ENCODE results near the gene PTGFRN. TPM values are rescaled to one million over a fixed set of nuclear protein-coding genes. Genes with fewer than 3 reads are reported as not detected.

The PTGFRN gene
- total and polyA plus RNA-seq, 9 of the 15 experiments (the other 6 are each of a cell fraction or from before 2014, with no cell fraction given), result 17.3 to 33.1 (median 25.7) TPM

DNA sequence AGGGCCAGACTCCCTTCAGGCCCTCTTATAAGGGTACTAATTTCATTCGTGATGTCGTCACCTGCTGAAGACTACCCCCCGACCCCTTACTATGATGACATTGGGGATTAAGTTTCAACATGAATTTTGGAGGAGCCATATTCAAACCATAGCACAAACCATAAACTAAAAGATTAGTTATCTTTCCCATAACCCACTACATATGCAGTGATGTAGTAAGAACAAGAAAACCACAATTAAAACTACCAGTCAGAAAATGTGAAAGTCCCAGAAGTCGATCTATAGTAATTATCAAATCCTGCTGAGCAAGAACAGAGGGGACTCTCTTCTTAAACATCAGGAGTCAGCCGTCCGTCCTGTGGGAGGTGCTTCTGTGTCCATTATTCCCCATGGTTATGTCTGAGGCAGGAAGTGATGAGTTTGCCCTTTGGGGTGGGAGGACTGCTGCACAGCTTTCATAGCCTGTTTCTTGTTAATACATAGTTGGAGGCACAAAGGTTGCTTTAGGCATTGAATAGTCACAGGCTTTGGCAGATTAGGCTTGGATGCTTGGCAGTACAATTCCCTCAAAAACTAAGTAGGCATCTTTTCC lies 35.9 kb upstream of the PTGFRN start:
- Histone ChIP-seq H3K9ac (ENCODE audit: insufficient read depth in 1 of 2, low read depth in 2 of 2, low read length in 2 of 2) (no peak overlapping the region), H3K27me3 (ENCODE audit: control insufficient read depth in 2 of 2, insufficient read depth in 2 of 2, low read length in 2 of 2) (no peaks in the 10 kb centered on the region), H3K27ac (ENCODE audit: extremely low read depth, low read depth, low read length) (no peak overlapping the region; the same call in 2 of the 3 replicates), H3K9me3 (replicated peaks; ENCODE audit: control insufficient read depth, insufficient read depth, low read depth, low read length) (no peaks in the 10 kb centered on the region), H3K4me3 (no peak overlapping the region), H4K20me1 (replicated peaks; ENCODE audit: control insufficient read depth, insufficient read depth, low read length) (no peaks in the 10 kb centered on the region), H3K4me1 (replicated peaks in 1 of 2; ENCODE audit: control insufficient read depth in 2 of 2, insufficient read depth in 2 of 2, low read length in 2 of 2) (peaks cover 14 to 28% of the 10 kb centered on the region in 2 experiments), H3K36me3 (ENCODE audit: control insufficient read depth, insufficient read depth, low read length) (no peaks in the 10 kb centered on the region), H3K79me2 (ENCODE audit: control insufficient read depth, insufficient read depth, low read length) (no peaks in the 10 kb centered on the region), H3K9me1 (ENCODE audit: control insufficient read depth, insufficient read depth, low read length) (no peaks in the 10 kb centered on the region), H3K4me2 (ENCODE audit: insufficient read depth, low read length) (no peak overlapping the region), H2AFZ (ENCODE audit: low read depth, low read length) (peak overlapping the region; percentile 72)
- CTCF ChIA-PET (ENCODE audit: low intra/inter-chr PET ratio), result no interaction called here
- no peak for FAIRE-seq
- POLR2A ChIA-PET, result interaction anchor here (0.6 kb wide), 1 partner anchor 36 kb away, joined by 3 read pairs; no protein-coding TSS in a partner anchor
- in situ Hi-C loops (cut with MboI) (no loop called here), intact Hi-C loops (cut with micrococcal nuclease) (no loop called here)
- peak; percentile 43; the same call in 2 of the 3 replicates for ATAC-seq
- no TSS peak for BruUV-seq (replicated peaks)
- DNase-seq (ENCODE audit: extremely low read depth in 1 of 4, low spot score in 3 of 4), result peak in 2 of 4 experiments; percentile 30 to 37
- TF ChIP-seq C11orf30 (IDR thresholded peaks at IDR 0.05; ENCODE audit: low read depth) (peak; percentile 11; the same call in 1 of the 2 replicates), L3MBTL2 (IDR thresholded peaks at IDR 0.05) (0 out of 2 replicates have a peak, but pooled peaks have one; percentile 28), TEAD1 (CRISPR knock-in tag; IDR thresholded peaks at IDR 0.05) (0 out of 4 replicates have a peak, but pooled peaks of 1 of the 2 experiments have one; percentile 11), ZNF316 (IDR thresholded peaks at IDR 0.05) (0 out of 2 replicates have a peak, but pooled peaks have one; percentile 10), GABPA (tag; conservative IDR thresholded peaks at IDR 0.05; ENCODE audit: low read depth) (peak; percentile 31; the same call in 1 of the 2 replicates), ZNF436 (CRISPR knock-in tag; IDR thresholded peaks at IDR 0.05) (no peak), DMBX1 (CRISPR knock-in tag; IDR thresholded peaks at IDR 0.05; ENCODE audit: borderline replicate concordance) (peak; percentile 76), ZNF263 (CRISPR knock-in tag; IDR thresholded peaks at IDR 0.05; ENCODE audit: borderline replicate concordance) (no peak), CXXC5 (CRISPR knock-in tag; IDR thresholded peaks at IDR 0.05) (peak; percentile 21; the same call in 1 of the 2 replicates), ZBTB17 (CRISPR knock-in tag; IDR thresholded peaks at IDR 0.05) (0 out of 2 replicates have a peak, but pooled peaks have one; percentile 33)
- TF ChIP-seq, protein P1, sequence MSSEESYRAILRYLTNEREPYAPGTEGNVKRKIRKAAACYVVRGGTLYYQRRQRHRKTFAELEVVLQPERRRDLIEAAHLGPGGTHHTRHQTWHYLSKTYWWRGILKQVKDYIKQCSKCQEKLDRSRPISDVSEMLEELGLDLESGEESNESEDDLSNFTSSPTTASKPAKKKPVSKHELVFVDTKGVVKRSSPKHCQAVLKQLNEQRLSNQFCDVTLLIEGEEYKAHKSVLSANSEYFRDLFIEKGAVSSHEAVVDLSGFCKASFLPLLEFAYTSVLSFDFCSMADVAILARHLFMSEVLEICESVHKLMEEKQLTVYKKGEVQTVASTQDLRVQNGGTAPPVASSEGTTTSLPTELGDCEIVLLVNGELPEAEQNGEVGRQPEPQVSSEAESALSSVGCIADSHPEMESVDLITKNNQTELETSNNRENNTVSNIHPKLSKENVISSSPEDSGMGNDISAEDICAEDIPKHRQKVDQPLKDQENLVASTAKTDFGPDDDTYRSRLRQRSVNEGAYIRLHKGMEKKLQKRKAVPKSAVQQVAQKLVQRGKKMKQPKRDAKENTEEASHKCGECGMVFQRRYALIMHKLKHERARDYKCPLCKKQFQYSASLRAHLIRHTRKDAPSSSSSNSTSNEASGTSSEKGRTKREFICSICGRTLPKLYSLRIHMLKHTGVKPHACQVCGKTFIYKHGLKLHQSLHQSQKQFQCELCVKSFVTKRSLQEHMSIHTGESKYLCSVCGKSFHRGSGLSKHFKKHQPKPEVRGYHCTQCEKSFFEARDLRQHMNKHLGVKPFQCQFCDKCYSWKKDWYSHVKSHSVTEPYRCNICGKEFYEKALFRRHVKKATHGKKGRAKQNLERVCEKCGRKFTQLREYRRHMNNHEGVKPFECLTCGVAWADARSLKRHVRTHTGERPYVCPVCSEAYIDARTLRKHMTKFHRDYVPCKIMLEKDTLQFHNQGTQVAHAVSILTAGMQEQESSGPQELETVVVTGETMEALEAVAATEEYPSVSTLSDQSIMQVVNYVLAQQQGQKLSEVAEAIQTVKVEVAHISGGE (CRISPR knock-in tag; IDR thresholded peaks at IDR 0.05), result 0 out of 6 replicates have a peak, but pooled peaks of 1 of the 3 experiments have one; percentile 2
- TF ChIP-seq, protein P2, sequence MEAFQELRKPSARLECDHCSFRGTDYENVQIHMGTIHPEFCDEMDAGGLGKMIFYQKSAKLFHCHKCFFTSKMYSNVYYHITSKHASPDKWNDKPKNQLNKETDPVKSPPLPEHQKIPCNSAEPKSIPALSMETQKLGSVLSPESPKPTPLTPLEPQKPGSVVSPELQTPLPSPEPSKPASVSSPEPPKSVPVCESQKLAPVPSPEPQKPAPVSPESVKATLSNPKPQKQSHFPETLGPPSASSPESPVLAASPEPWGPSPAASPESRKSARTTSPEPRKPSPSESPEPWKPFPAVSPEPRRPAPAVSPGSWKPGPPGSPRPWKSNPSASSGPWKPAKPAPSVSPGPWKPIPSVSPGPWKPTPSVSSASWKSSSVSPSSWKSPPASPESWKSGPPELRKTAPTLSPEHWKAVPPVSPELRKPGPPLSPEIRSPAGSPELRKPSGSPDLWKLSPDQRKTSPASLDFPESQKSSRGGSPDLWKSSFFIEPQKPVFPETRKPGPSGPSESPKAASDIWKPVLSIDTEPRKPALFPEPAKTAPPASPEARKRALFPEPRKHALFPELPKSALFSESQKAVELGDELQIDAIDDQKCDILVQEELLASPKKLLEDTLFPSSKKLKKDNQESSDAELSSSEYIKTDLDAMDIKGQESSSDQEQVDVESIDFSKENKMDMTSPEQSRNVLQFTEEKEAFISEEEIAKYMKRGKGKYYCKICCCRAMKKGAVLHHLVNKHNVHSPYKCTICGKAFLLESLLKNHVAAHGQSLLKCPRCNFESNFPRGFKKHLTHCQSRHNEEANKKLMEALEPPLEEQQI (IDR thresholded peaks at IDR 0.05), result no peak
- 32% methylated on average over 6 of the region's 6 CpGs for WGBS (ENCODE audit: insufficient coverage, low coverage, missing lambda C conversion rate)
